Measurements from ENCODE around the gene WDR83. TPM values are rescaled to one million over a fixed set of nuclear protein-coding genes. Genes with fewer than 3 reads are reported as not detected.

The WDR83 gene
- total and polyA plus RNA-seq, 10 of the 15 experiments (the other 5 are each of a cell fraction or from before 2014, with no cell fraction given): 0.58 to 17.7 (median 10.8) TPM

DNA sequence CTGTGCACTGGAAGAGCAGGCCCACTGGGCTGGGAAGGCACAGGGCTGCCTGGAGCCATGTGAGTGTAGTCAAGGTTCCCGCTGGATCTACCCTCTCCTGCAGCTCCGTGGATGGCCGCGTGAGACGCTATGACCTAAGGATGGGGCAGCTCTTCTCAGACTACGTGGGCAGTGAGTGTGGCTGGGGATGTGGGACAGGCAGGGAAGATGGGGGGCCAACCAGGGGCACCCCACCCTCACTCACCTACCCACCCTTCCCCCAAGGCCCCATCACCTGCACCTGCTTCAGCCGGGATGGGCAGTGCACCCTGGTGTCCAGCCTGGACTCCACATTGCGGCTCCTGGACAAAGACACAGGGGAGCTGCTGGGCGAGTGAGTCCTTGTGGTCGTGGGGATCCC lies 6.1 kb downstream of the WDR83 start:
- in situ Hi-C loops (cut with MboI) (loop anchor here (5.0 kb wide), 1 partner anchor 110 kb away; no protein-coding TSS in a partner anchor), intact Hi-C loops (cut with micrococcal nuclease; ENCODE audit: unreplicated experiment) (loop anchor here (1.0 to 5.0 kb wide), 2 partner anchors 108 to 470 kb away; no protein-coding TSS in a partner anchor)
- CTCF ChIA-PET: interaction anchor here (0.6 to 2.9 kb wide), 12 partner anchors 8 to 684 kb away, joined by 3 to 16 read pairs (median 4); no protein-coding TSS in a partner anchor
- DNase-seq (ENCODE audit: low read depth, low spot score): no peak
- no peak overlapping the region for H3K4me2 ChIP-seq (ENCODE audit: control insufficient read depth, insufficient read depth)
- BruUV-seq (replicated peaks): no TSS peak
- no peaks in the 10 kb centered on the region for H3K9me3 ChIP-seq (replicated peaks; ENCODE audit: control insufficient read depth, insufficient read depth, low read length)
- POLR2A ChIA-PET: no interaction called here
- peaks cover 13% of the 10 kb centered on the region for H3K4me1 ChIP-seq (ENCODE audit: control insufficient read depth, insufficient read depth, low read length)
- no peaks in the 10 kb centered on the region for H3K27me3 ChIP-seq (replicated peaks in 1 of 2; ENCODE audit: control insufficient read depth in 2 of 2, insufficient read depth in 2 of 2, low read length in 1 of 2)
- H3K4me3 ChIP-seq: no peak overlapping the region
- SMC1A ChIA-PET (ENCODE audit: uncharacterized antibody, unreplicated experiment): interaction anchor here (0.7 to 1.6 kb wide), 4 partner anchors 16 to 111 kb away, joined by 3 to 10 read pairs (median 4); no protein-coding TSS in a partner anchor
- TF ChIP-seq E2F8 (IDR thresholded peaks at IDR 0.05; ENCODE audit: low read depth, partially characterized antibody) (no peak), POLR2AphosphoS5 (IDR thresholded peaks at IDR 0.05; ENCODE audit: low read length) (0 out of 2 replicates have a peak, but pooled peaks have one; percentile 15)
- ATAC-seq: no peak
- no peak for FAIRE-seq
- H3K27ac ChIP-seq (ENCODE audit: control insufficient read depth, insufficient read depth): no peak overlapping the region
- no peak overlapping the region for H2AFZ ChIP-seq (ENCODE audit: control insufficient read depth, low read depth, low read length)
- H3K79me2 ChIP-seq (ENCODE audit: control insufficient read depth, insufficient read depth, low read length): peaks cover 22% of the 10 kb centered on the region
- no peaks in the 10 kb centered on the region; the same call in 1 of the 2 replicates for H4K20me1 ChIP-seq (ENCODE audit: control insufficient read depth, insufficient read depth)
- H3K9ac ChIP-seq (ENCODE audit: control insufficient read depth, insufficient read depth, low read length): no peak overlapping the region
- H3K36me3 ChIP-seq (ENCODE audit: control insufficient read depth in 2 of 2, insufficient read depth in 2 of 2, low read length in 1 of 2): peaks cover 24 to 25% of the 10 kb centered on the region in 2 experiments; a peak in 3 of 4 replicates
- 64% methylated on average over 9 of the region's 10 CpGs for WGBS (ENCODE audit: insufficient coverage, insufficient replicate concordance, low lambda C conversion rate, missing lambda C conversion rate)
- RAD21 ChIA-PET (ENCODE audit: unreplicated experiment): interaction anchor here (1.5 to 2.1 kb wide), 3 partner anchors 62 to 112 kb away, joined by 3 to 9 read pairs (median 5); no protein-coding TSS in a partner anchor

DNA sequence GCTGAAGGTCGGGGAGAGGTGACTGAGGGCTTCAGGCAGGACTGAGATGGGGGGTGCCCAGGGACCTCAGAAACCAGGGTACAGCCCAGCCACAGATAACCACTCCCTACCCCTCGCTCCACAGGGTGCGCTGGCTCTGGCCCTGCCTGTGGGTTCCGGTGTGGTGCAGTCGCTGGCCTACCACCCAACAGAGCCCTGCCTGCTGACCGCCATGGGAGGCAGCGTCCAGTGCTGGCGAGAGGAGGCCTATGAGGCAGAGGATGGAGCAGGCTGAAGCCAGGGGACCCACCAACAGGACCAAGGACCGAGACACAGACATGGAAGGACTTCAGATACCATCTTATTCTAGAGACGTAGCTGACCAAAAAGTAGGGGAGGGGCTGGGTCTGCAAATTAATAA lies 8.8 kb downstream of the WDR83 start:
- TF ChIP-seq CEBPB (IDR thresholded peaks at IDR 0.05; ENCODE audit: borderline replicate concordance in 1 of 2, low read depth in 2 of 2, low read length in 2 of 2) (no peak), CHD4 (IDR thresholded peaks at IDR 0.05) (no peak), POLR2A (IDR thresholded peaks at IDR 0.05; ENCODE audit: low read depth, low read length) (peak; percentile 56)
- H2AFZ ChIP-seq (ENCODE audit: control insufficient read depth, low read depth, low read length): no peak overlapping the region
- no peak overlapping the region for H3K27ac ChIP-seq (ENCODE audit: control insufficient read depth, insufficient read depth)
- no peaks in the 10 kb centered on the region; the same call in 1 of the 2 replicates for H4K20me1 ChIP-seq (ENCODE audit: control insufficient read depth, insufficient read depth)
- in situ Hi-C loops (cut with MboI) (no loop called here), intact Hi-C loops (cut with micrococcal nuclease; ENCODE audit: unreplicated experiment) (no loop called here)
- ChIA-PET POLR2A (no interaction called here), SMC1A (ENCODE audit: uncharacterized antibody, unreplicated experiment) (no interaction called here), RAD21 (ENCODE audit: unreplicated experiment) (no interaction called here), CTCF (interaction anchor here (1.6 kb wide), 1 partner anchor 48 kb away, joined by 5 read pairs; the partner anchor contains the start of gene TNPO2)
- no peak overlapping the region for H3K9ac ChIP-seq (ENCODE audit: control insufficient read depth, insufficient read depth, low read length)
- FAIRE-seq (no peak), DNase-seq (ENCODE audit: low read depth, low spot score) (no peak), ATAC-seq (no peak)
- H3K27me3 ChIP-seq (replicated peaks in 1 of 2; ENCODE audit: control insufficient read depth in 2 of 2, insufficient read depth in 2 of 2, low read length in 1 of 2): no peaks in the 10 kb centered on the region
- peaks cover 31 to 35% of the 10 kb centered on the region in 2 experiments for H3K36me3 ChIP-seq (ENCODE audit: control insufficient read depth in 2 of 2, insufficient read depth in 2 of 2, low read length in 1 of 2)
- H3K79me2 ChIP-seq (ENCODE audit: control insufficient read depth, insufficient read depth, low read length): peaks cover 13% of the 10 kb centered on the region
- no peak overlapping the region for H3K4me2 ChIP-seq (ENCODE audit: control insufficient read depth, insufficient read depth)
- H3K9me3 ChIP-seq (replicated peaks; ENCODE audit: control insufficient read depth, insufficient read depth, low read length): no peaks in the 10 kb centered on the region
- peaks cover 9% of the 10 kb centered on the region for H3K4me1 ChIP-seq (ENCODE audit: control insufficient read depth, insufficient read depth, low read length)
- no peak overlapping the region for H3K4me3 ChIP-seq
- WGBS (ENCODE audit: insufficient coverage, insufficient replicate concordance, low lambda C conversion rate, missing lambda C conversion rate): 98% methylated on average over 10 of the region's 10 CpGs
- no TSS peak for BruUV-seq (replicated peaks)
